ENCODE data around the gene MEGF10. TPM values are rescaled to one million over a fixed set of nuclear protein-coding genes. Genes with fewer than 3 reads are reported as not detected.
"Not testable (repeated sequence)": the region's sequence is repeated elsewhere in the genome, so short reads cannot be mapped to it uniquely, and the experiment has no call there.

MEGF10 gene
- 0.02 TPM in 1 of 2 replicates, not detected in the other for total RNA-seq

DNA sequence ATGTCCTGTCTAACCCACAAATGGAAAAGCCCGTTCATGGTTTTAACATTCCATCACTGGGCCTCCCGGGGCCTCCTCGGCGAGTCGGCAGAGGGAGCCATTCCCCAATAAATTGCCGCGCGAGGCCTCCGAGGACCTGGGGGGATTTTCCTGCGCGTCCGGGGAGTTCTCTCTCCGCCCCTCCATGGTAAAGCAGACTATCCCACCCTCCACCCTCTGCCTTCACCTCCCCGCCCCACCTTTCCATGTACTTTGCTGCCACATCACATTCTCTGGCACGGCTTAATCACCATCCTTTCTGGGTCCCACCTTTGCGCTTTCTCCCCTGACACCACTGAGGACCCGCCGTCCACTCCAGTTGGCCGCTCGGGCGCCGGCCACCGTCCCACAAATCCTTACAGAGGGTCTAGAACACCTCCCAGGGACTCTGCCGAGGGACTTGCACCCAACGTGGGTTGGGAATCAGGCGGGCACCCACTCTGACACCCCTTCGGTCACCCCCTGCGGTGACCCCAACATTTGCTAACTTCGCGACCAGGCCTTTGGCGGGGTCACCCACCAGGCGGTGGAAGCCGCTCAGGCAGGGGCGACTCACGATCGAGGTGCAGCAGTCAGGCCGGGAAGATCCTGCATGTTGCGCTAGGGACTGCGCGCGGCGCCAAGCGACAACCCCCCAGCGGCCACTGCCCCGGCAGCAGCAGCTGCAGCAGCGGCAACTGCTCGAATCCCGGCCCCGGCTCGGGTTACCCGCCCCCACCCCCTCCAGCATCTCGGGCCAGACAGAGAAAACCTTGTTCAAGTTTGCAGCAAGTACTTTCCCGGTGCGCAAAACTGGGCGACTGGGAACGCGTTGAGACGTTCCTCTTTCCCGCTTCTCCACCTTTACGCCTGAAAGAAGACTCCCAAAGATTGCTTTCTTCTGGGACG is at the start of gene MEGF10:
TSS of gene MEGF10 (plus strand) at position 778 of the 927 bp plus-strand sequence. CDS start 40,513 bp downstream, outside the sequence.
- intact Hi-C loops (cut with micrococcal nuclease) = loop anchor here (1.0 kb wide), 1 partner anchor 203 kb away; no protein-coding TSS in a partner anchor

DNA sequence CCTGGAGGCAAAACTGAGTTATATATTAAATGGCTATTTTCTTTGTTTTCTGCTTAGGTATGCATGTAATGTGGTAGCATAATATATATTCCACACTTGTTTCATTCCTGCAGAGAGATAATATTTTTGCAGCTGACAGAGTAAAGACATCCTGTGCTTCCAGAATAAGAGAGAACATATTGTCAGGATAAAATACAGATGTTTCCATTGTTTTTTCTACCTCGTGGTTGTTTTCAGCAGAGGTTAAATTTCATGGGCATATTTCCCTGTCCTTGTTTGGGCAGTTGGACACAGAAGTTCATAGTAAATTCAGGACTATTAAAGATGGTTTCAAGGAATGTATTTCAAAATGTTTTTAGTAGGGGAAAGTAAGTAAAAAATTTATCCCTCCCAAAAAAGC is 47.6 kb upstream of the MEGF10 start:
- intact Hi-C loops (cut with micrococcal nuclease) = no loop called here

- intact Hi-C loops (cut with micrococcal nuclease) = no loop called here
These were observed 35.8 kb upstream of the MEGF10 start for GRCh38 chr5:127254729-127255284.

GRCh38 chr5:127256886-127257597 is 33.6 kb upstream of the MEGF10 start:
- intact Hi-C loops (cut with micrococcal nuclease) = no loop called here

DNA sequence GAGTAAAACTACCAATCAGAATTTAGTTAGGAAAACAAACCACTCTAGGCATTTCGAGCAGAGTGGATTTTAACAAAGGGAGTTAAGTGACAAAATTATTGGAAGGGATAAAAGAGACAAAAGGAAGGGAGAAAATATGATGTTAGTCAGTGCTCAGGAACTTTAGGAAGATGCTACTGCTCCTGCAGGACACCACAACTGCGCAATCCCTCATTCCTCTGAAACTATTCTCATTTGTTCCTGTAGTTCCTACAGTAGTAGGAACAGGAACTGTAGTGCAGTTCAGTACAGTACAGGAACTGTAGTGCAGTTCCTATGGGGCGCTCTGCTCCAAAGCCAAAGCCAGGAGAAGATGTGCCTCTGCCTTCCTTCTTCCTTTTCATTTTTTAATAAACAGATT is 29.9 kb upstream of the MEGF10 start:
- intact Hi-C loops (cut with micrococcal nuclease) = no loop called here

DNA sequence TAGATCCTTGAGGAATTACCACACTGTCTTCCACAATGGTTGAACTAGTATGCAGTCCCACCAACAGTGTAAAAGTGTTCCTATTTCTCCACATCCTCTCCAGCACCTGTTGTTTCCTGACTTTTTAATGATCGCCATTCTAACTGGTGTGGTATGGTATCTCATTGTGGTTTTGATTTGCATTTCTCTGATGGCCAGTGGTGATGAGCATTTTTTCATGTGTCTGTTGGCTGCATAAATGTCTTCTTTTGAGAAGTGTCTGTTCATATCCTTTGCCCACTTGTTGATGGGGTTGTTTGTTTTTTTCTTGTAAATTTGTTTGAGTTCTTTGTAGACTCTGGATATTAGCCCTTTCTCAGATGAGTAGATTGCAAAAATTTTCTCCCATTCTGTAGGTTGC is 25.1 kb upstream of the MEGF10 start:
- intact Hi-C loops (cut with micrococcal nuclease) = not testable (repeated sequence)

- intact Hi-C loops (cut with micrococcal nuclease) = not testable (repeated sequence)
These were observed 22.3 kb upstream of the MEGF10 start for GRCh38 chr5:127268342-127268741.

- intact Hi-C loops (cut with micrococcal nuclease) = not testable (repeated sequence)
These were observed 19.9 kb upstream of the MEGF10 start for GRCh38 chr5:127270713-127271112.

DNA sequence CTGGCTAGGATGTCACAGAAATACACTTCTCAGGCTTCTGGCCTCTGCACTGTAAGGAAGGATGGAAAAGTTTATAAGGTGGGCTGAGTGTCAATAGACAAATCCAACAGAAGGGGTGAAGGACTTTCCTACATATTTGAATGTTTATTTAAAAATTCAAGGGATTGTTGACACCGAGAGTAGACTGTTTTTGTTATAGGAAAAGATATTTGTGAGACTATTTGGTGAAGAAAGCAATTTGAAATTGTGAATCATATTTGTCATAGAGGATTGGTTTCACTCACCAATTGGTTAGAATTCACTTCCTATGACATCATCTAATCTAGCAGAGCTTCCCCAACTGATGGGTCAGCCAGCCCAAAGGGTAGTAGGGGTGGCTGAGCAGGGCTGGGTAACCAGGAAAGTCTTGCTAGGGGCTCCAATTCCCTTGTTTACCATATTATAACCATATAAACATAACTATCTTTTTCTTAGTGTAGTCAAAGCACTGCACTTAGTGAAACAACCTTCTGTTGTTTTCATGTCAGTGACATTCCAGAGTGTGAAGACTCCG is 14.9 kb upstream of the MEGF10 start:
- intact Hi-C loops (cut with micrococcal nuclease) = no loop called here

- intact Hi-C loops (cut with micrococcal nuclease) = no loop called here
These were observed 9.9 kb upstream of the MEGF10 start for GRCh38 chr5:127280491-127281220.

DNA sequence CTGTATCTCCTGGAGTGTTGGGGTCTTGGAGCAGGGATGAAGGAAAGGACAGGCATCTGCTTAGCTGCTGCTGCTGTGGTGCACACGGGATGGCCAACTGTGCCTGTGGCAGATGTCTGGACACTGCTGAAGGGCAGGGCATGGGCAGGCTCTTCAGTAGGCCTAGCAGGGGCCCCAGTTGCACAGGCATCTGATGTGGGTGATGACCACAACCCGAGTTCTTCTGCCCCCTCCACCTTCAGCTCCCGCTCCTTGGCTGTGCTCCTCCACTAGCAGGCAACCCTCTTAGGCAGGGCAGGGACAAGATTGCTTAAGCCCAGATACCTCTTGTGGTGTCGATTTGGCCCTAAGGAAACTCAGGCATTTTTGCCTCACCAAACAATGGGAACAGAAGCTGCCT is 9.0 kb upstream of the MEGF10 start:
- intact Hi-C loops (cut with micrococcal nuclease) = no loop called here

DNA sequence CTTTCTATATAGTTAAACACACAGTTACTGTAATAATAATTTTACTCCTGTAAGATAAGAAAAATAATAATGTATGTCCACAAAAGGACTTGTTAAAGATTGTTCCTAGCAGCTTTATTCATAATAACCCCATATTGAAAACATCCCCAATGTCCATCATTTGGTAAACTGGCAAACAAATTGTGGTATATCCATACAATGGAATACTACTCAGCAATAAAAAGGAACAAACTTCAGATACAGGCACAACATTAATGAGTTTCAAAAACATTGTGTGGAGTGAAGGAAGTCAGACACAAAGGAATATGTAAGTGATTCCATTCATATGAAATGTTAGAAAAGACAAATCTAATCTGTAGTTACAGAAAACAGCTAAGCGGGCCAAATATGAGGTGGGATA is 1.9 kb upstream of the MEGF10 start:
- intact Hi-C loops (cut with micrococcal nuclease) = loop anchor here (5.0 kb wide), 1 partner anchor 154 kb away; no protein-coding TSS in a partner anchor

- intact Hi-C loops (cut with micrococcal nuclease) = loop anchor here (1.0 kb wide), 1 partner anchor 202 kb away; no protein-coding TSS in a partner anchor
These were observed 524 bp downstream of the MEGF10 start for GRCh38 chr5:127290946-127291693.

GRCh38 chr5:127292030-127292735 is 1.6 kb downstream of the MEGF10 start:
- intact Hi-C loops (cut with micrococcal nuclease) = no loop called here

GRCh38 chr5:127293373-127293772 is 2.8 kb downstream of the MEGF10 start:
- intact Hi-C loops (cut with micrococcal nuclease) = no loop called here

DNA sequence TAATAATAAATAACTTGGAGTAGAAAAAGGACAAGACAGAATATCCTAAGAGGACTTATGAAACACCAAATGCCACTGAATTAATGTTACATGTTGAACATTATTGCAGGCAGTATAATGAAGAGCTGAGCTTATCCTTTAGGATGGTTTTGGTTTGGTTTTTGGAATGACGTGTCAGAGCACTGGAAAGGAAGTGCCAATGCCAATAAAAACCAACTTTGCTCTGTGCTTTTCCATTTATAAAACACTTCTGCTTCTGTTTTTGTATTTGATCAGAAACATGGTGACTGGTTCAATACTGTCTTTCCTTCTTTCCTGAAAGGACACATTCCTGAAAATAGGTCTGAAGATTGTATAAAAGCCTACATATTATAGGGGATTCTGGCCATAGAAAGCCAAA is 4.2 kb downstream of the MEGF10 start:
- intact Hi-C loops (cut with micrococcal nuclease) = no loop called here

GRCh38 chr5:127295454-127295853 is 4.9 kb downstream of the MEGF10 start:
- intact Hi-C loops (cut with micrococcal nuclease) = no loop called here

- intact Hi-C loops (cut with micrococcal nuclease) = no loop called here
These were observed 5.7 kb downstream of the MEGF10 start for GRCh38 chr5:127296321-127296720.

- intact Hi-C loops (cut with micrococcal nuclease) = not testable (repeated sequence)
These were observed 6.3 kb downstream of the MEGF10 start for GRCh38 chr5:127296894-127297293.

Measured in T-helper 1 cell treated with Interleukin-12 subunit alpha and Interleukin-12 subunit beta and Interleukin-4 antibody, amounts not matched to agents 30 ng/mL and 1 ng/mL, for 36 hours (primary cell).